ENCODE data around the gene ZNF555. TPM values are rescaled to one million over a fixed set of nuclear protein-coding genes. Genes with fewer than 3 reads are reported as not detected.

The ZNF555 gene
- total and polyA plus RNA-seq, 10 of the 15 experiments (the other 5 are each of a cell fraction or from before 2014, with no cell fraction given) = 0.58 to 1.9 (median 1.2) TPM

- H3K4me1 ChIP-seq (ENCODE audit: control insufficient read depth, insufficient read depth, low read length) = no peaks in the 10 kb centered on the region
- ChIA-PET SMC1A (ENCODE audit: uncharacterized antibody, unreplicated experiment) (no interaction called here), POLR2A (no interaction called here), CTCF (no interaction called here), RAD21 (ENCODE audit: unreplicated experiment) (no interaction called here)
- H3K79me2 ChIP-seq (ENCODE audit: control insufficient read depth, insufficient read depth, low read length) = no peaks in the 10 kb centered on the region
- 95% methylated on average over 54 of the region's 58 CpGs for WGBS (ENCODE audit: insufficient coverage, insufficient replicate concordance, low lambda C conversion rate, missing lambda C conversion rate)
- no peak for DNase-seq (ENCODE audit: low read depth, low spot score)
- H3K27me3 ChIP-seq (replicated peaks in 1 of 2; ENCODE audit: control insufficient read depth in 2 of 2, insufficient read depth in 2 of 2, low read length in 1 of 2) = no peaks in the 10 kb centered on the region
- H3K27ac ChIP-seq (ENCODE audit: control insufficient read depth, insufficient read depth) = no peak overlapping the region
- no peak overlapping the region for H3K4me3 ChIP-seq
- no peak overlapping the region for H3K9ac ChIP-seq (ENCODE audit: control insufficient read depth, insufficient read depth, low read length)
- no peak overlapping the region for H2AFZ ChIP-seq (ENCODE audit: control insufficient read depth, low read depth, low read length)
- ATAC-seq = no peak
- no TSS peak for BruUV-seq (replicated peaks)
- FAIRE-seq = no peak
- H3K9me3 ChIP-seq (replicated peaks; ENCODE audit: control insufficient read depth, insufficient read depth, low read length) = no peaks in the 10 kb centered on the region
- no peak overlapping the region for H3K4me2 ChIP-seq (ENCODE audit: control insufficient read depth, insufficient read depth)
- intact Hi-C loops (cut with micrococcal nuclease; ENCODE audit: unreplicated experiment) = no loop called here
- H3K36me3 ChIP-seq (ENCODE audit: control insufficient read depth in 2 of 2, insufficient read depth in 2 of 2, low read length in 1 of 2) = peaks cover 23 to 44% of the 10 kb centered on the region in 2 experiments
- in situ Hi-C loops (cut with MboI) = no loop called here
- no peaks in the 10 kb centered on the region for H4K20me1 ChIP-seq (ENCODE audit: control insufficient read depth, insufficient read depth)
- TF ChIP-seq, protein P1, sequence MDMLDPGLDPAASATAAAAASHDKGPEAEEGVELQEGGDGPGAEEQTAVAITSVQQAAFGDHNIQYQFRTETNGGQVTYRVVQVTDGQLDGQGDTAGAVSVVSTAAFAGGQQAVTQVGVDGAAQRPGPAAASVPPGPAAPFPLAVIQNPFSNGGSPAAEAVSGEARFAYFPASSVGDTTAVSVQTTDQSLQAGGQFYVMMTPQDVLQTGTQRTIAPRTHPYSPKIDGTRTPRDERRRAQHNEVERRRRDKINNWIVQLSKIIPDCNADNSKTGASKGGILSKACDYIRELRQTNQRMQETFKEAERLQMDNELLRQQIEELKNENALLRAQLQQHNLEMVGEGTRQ (IDR thresholded peaks at IDR 0.05; ENCODE audit: borderline replicate concordance, low read depth, low read length) = no peak
- TF ChIP-seq ZNF24 (IDR thresholded peaks at IDR 0.05) (no peak), ZBED1 (IDR thresholded peaks at IDR 0.05; ENCODE audit: borderline replicate concordance) (no peak), ASH2L (IDR thresholded peaks at IDR 0.05; ENCODE audit: borderline replicate concordance, low read depth) (no peak), PAX5 (IDR thresholded peaks at IDR 0.05; ENCODE audit: borderline replicate concordance, low read depth, low read length) (no peak), SIX5 (IDR thresholded peaks at IDR 0.05; ENCODE audit: low read depth, low read length, severe bottlenecking) (no peak), FOXK2 (IDR thresholded peaks at IDR 0.05) (no peak)
- TF ChIP-seq, protein P2, sequence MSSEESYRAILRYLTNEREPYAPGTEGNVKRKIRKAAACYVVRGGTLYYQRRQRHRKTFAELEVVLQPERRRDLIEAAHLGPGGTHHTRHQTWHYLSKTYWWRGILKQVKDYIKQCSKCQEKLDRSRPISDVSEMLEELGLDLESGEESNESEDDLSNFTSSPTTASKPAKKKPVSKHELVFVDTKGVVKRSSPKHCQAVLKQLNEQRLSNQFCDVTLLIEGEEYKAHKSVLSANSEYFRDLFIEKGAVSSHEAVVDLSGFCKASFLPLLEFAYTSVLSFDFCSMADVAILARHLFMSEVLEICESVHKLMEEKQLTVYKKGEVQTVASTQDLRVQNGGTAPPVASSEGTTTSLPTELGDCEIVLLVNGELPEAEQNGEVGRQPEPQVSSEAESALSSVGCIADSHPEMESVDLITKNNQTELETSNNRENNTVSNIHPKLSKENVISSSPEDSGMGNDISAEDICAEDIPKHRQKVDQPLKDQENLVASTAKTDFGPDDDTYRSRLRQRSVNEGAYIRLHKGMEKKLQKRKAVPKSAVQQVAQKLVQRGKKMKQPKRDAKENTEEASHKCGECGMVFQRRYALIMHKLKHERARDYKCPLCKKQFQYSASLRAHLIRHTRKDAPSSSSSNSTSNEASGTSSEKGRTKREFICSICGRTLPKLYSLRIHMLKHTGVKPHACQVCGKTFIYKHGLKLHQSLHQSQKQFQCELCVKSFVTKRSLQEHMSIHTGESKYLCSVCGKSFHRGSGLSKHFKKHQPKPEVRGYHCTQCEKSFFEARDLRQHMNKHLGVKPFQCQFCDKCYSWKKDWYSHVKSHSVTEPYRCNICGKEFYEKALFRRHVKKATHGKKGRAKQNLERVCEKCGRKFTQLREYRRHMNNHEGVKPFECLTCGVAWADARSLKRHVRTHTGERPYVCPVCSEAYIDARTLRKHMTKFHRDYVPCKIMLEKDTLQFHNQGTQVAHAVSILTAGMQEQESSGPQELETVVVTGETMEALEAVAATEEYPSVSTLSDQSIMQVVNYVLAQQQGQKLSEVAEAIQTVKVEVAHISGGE (CRISPR knock-in tag; IDR thresholded peaks at IDR 0.05) = no peak
- TF ChIP-seq, protein P3, sequence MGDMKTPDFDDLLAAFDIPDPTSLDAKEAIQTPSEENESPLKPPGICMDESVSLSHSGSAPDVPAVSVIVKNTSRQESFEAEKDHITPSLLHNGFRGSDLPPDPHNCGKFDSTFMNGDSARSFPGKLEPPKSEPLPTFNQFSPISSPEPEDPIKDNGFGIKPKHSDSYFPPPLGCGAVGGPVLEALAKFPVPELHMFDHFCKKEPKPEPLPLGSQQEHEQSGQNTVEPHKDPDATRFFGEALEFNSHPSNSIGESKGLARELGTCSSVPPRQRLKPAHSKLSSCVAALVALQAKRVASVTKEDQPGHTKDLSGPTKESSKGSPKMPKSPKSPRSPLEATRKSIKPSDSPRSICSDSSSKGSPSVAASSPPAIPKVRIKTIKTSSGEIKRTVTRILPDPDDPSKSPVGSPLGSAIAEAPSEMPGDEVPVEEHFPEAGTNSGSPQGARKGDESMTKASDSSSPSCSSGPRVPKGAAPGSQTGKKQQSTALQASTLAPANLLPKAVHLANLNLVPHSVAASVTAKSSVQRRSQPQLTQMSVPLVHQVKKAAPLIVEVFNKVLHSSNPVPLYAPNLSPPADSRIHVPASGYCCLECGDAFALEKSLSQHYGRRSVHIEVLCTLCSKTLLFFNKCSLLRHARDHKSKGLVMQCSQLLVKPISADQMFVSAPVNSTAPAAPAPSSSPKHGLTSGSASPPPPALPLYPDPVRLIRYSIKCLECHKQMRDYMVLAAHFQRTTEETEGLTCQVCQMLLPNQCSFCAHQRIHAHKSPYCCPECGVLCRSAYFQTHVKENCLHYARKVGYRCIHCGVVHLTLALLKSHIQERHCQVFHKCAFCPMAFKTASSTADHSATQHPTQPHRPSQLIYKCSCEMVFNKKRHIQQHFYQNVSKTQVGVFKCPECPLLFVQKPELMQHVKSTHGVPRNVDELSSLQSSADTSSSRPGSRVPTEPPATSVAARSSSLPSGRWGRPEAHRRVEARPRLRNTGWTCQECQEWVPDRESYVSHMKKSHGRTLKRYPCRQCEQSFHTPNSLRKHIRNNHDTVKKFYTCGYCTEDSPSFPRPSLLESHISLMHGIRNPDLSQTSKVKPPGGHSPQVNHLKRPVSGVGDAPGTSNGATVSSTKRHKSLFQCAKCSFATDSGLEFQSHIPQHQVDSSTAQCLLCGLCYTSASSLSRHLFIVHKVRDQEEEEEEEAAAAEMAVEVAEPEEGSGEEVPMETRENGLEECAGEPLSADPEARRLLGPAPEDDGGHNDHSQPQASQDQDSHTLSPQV (IDR thresholded peaks at IDR 0.05) = no peak
- TF ChIP-seq, protein P4, sequence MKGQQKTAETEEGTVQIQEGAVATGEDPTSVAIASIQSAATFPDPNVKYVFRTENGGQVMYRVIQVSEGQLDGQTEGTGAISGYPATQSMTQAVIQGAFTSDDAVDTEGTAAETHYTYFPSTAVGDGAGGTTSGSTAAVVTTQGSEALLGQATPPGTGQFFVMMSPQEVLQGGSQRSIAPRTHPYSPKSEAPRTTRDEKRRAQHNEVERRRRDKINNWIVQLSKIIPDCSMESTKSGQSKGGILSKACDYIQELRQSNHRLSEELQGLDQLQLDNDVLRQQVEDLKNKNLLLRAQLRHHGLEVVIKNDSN (IDR thresholded peaks at IDR 0.05; ENCODE audit: borderline replicate concordance, extremely low read length, insufficient read depth, low read depth, low read length) = no peak
Measured at GRCh38 chr19:2810141-2811091, 30.9 kb upstream of the ZNF555 start.
